Measurements from ENCODE around the gene NTRK3. TPM values are rescaled to one million over a fixed set of nuclear protein-coding genes. Genes with fewer than 3 reads are reported as not detected.

NTRK3 gene
- total and polyA plus RNA-seq, 2 of the 8 experiments (the other 6 are each of a cell fraction or from before 2014, with no cell fraction given): 4.5 to 6.8 TPM

GRCh38 chr15:88252441-88252840, 4.1 kb downstream of the NTRK3 start:
- no peak overlapping the region for H4K91ac ChIP-seq (replicated peaks; ENCODE audit: insufficient read length, low read length)
- no peak overlapping the region for H3K27ac ChIP-seq (ENCODE audit: low read depth, low read length)
- H3K9me3 ChIP-seq (ENCODE audit: insufficient read depth in 2 of 2, low read depth in 1 of 2, low read length in 1 of 2): no peaks in the 10 kb centered on the region
- no peaks in the 10 kb centered on the region for H3K36me3 ChIP-seq (ENCODE audit: control insufficient read depth in 2 of 4, insufficient read depth in 4 of 4, low read length in 3 of 4)
- H2BK20ac ChIP-seq (ENCODE audit: low read length): no peak overlapping the region
- no peak overlapping the region for H3K23ac ChIP-seq (ENCODE audit: insufficient read length)
- H3K9ac ChIP-seq (replicated peaks in 1 of 4; ENCODE audit: extremely low read depth in 1 of 4, low read depth in 3 of 4, low read length in 3 of 4): no peak overlapping the region
- no peak overlapping the region for H3K14ac ChIP-seq (ENCODE audit: insufficient read length)
- peaks cover 0 to 5% (median 3%) of the 10 kb centered on the region in 4 experiments; a peak in 5 of 7 replicates for H3K4me1 ChIP-seq (replicated peaks in 1 of 4; ENCODE audit: control insufficient read depth in 3 of 4, insufficient read depth in 4 of 4, low read length in 3 of 4)
- H4K5ac ChIP-seq (ENCODE audit: insufficient read length, low read depth, low read length): no peak overlapping the region
- H3K4me2 ChIP-seq (ENCODE audit: insufficient read depth in 1 of 2, low read depth in 2 of 2, low read length in 2 of 2): no peak overlapping the region
- H2AFZ ChIP-seq (ENCODE audit: low read length): no peak overlapping the region
- ChIA-PET CTCF (ENCODE audit: partially characterized antibody) (interaction anchor here (0.6 to 10.7 kb wide), 5 partner anchors 10 to 200 kb away, joined by 4 to 144 read pairs (median 45); no protein-coding TSS in a partner anchor), POLR2A (ENCODE audit: partially characterized antibody) (no interaction called here)
- no peak overlapping the region for H2AK5ac ChIP-seq (ENCODE audit: low read depth, low read length)
- FAIRE-seq: no peak
- DNase-seq (ENCODE audit: low read depth in 1 of 2, low spot score in 2 of 2): no peak
- no peaks in the 10 kb centered on the region for H3K79me2 ChIP-seq (ENCODE audit: control insufficient read depth in 1 of 2, insufficient read depth in 2 of 2, low read length in 2 of 2)
- no peak overlapping the region for H2BK12ac ChIP-seq (ENCODE audit: low read depth, low read length)
- H3K27me3 ChIP-seq (replicated peaks in 1 of 4; ENCODE audit: control insufficient read depth in 3 of 4, extremely low read depth in 1 of 4, insufficient read depth in 3 of 4, low read length in 3 of 4): peaks cover 21 to 49% (median 35%) of the 10 kb centered on the region in 4 experiments
- no peak overlapping the region for H3K56ac ChIP-seq (replicated peaks; ENCODE audit: insufficient read length, low read depth, low read length)
- no peak overlapping the region for H2BK120ac ChIP-seq (replicated peaks; ENCODE audit: low read depth, low read length)
- no peak overlapping the region for H2BK15ac ChIP-seq (ENCODE audit: low read length)
- peaks cover 0 to 2% of the 10 kb centered on the region in 2 experiments for H4K20me1 ChIP-seq (replicated peaks in 1 of 2; ENCODE audit: control insufficient read depth in 1 of 2, insufficient read depth in 2 of 2, low read length in 2 of 2)
- no peak overlapping the region for H4K8ac ChIP-seq (ENCODE audit: extremely low read depth, insufficient read depth, low read length)
- no peak overlapping the region for H3K4ac ChIP-seq (replicated peaks; ENCODE audit: insufficient read length, low read depth, low read length)
- no peaks in the 10 kb centered on the region for H3K79me1 ChIP-seq (ENCODE audit: low read depth, low read length)
- TF ChIP-seq PHF8 (conservative IDR thresholded peaks at IDR 0.05; ENCODE audit: low read depth, low read length): no peak
- TF ChIP-seq KDM4A (IDR thresholded peaks at IDR 0.05; ENCODE audit: low read depth, low read length, severe bottlenecking): no peak
- TF ChIP-seq TCF12 (IDR thresholded peaks at IDR 0.05; ENCODE audit: low read depth, low read length): no peak
- no peak for TF ChIP-seq ATF2 (IDR thresholded peaks at IDR 0.05; ENCODE audit: low read length)
- no peak overlapping the region for H3K4me3 ChIP-seq (ENCODE audit: extremely low read depth in 1 of 4, insufficient read depth in 2 of 4, low read depth in 3 of 4, low read length in 4 of 4)
- H3K23me2 ChIP-seq (ENCODE audit: low read depth, low read length): peaks cover 20% of the 10 kb centered on the region; the same call in 1 of the 2 replicates
- no peak overlapping the region for H2BK5ac ChIP-seq (ENCODE audit: low read depth, low read length)
- WGBS, 2 experiments (ENCODE audit: extremely low coverage in 1 of 2, insufficient coverage in 1 of 2, insufficient read length in 1 of 2, insufficient replicate concordance in 2 of 2, low coverage in 1 of 2, low lambda C conversion rate in 2 of 2, missing lambda C conversion rate in 1 of 2): 94% methylated on average over 7 of the region's 7 CpGs; no CpG with 5 or more reads in 1 of the 2 experiments
- no peak overlapping the region for H3K18ac ChIP-seq (ENCODE audit: extremely low read depth, low read length)
